GM19351 (cell line): ENCODE results near the gene ERMARD.

Experiments
- ATAC-seq: cut with Tn5 transposase; IDR thresholded peaks from one replicate; pipeline ENCODE4 v1.9.1; 2021; ENCODE audit warnings: mild to moderate bottlenecking, moderate library complexity; ENCODE audit not compliant: unreplicated experiment

ERMARD gene

DNA sequence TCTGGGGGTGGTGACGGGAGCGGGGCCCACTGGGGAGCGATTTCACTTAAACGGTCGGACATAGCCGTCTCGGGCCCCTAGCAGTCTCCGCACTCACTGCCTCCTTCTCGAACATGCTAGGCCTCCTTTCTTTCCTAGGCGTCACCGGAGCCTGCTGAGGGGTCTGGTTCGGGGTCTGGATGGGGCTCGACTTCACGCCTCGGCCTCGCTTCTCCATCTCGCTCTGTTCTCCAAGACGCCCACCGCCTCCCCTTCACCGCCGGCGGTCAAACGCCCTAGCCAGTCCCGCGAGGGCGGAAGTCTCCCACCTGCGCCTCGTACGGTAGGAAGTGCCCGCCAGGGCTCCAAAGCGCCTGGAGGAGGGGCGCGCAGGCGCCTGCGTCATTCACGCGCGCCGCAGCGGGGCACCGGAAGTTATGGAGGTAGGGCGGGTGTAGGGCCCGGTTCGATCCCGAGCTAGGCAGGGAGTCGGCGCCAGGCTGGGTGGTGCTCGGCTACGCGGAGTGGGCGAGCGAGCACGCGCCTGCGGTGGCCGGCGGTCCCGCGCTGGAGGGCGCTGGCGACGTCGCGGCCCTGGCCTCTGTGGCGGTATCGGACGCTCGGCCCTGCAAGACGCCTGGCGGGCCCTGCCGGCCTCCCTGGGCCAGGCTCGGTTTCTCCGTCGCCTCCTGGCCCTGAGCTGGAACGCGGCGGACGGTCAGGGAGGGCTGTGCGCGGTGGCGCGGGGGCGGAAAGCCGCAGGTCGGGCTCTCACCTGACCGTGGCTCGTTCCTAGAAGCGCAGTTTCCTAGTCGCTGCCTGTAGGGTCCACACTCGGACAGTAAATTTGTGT lies at the start of gene ERMARD, which contains the start of gene DYNLT2:
Gene ERMARD, plus strand, starts transcription at position 381 of the 832 bp plus-strand sequence. Its CDS starts 36 bp downstream, at position 417.
Gene DYNLT2, minus strand, starts transcription at position 331 of the 832 bp plus-strand sequence. Its CDS starts 114 bp downstream, at position 217.
- peak; percentile 93 for ATAC-seq

- ATAC-seq = peak; percentile 88
These were observed 49.2 kb upstream of the ERMARD start, which contains the start of the genes C6orf120 and WDR27 for GRCh38 chr6:169701954-169702839. C6orf120 (plus strand) TSS chr6:169702126; CDS start chr6:169702460, 334 bp downstream. WDR27 (minus strand) TSS chr6:169702029; CDS start chr6:169689005, 13,024 bp downstream.

- ATAC-seq = peak; percentile 15
These were observed 48.6 kb upstream of the ERMARD start for GRCh38 chr6:169702840-169703246.

- ATAC-seq = no peak
These were observed 43.6 kb upstream of the ERMARD start for GRCh38 chr6:169707772-169708171.

- peak; percentile 57 for ATAC-seq
These were observed 42.1 kb upstream of the ERMARD start for GRCh38 chr6:169709293-169709692.

DNA sequence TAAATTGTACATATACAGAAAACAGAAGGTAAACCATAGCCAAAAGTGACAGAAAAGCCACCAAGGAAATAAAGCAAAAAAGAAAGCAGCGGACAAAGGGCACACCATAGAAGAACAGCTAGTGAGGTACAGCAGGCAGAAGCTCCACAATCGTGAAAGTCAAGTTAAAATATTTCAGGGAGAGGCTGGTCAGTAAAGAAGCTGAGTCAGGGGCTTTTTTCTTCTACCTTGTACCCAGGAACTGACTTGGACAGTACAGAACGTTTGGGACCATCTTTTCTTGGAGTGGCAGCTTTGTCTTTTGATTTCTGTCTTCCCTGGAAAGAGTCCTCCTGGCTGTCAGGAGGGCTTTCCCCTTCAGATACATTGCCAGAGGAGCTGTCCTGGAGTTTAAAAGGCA lies 41.4 kb upstream of the ERMARD start:
- ATAC-seq = no peak

DNA sequence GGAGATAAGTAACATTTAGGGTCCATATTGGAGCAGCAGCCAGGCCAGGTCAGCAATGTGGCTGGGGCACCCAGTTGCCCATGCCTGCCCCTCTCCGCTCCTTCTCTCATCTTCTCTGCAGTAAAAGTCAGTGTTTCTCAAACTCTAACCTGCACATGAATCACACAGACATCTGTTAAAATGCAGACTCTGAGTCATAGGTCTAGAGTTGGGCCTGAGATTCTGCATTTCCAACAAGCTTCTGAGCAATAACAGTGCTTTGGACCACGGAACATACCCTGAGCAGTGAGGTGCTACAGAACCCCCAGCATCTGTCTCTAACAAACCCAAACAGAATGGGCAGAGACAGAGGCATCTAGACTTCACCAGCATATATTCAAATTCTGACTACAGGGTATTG lies 37.2 kb upstream of the ERMARD start:
- no peak for ATAC-seq

GRCh38 chr6:169714595-169714994 lies 36.8 kb upstream of the ERMARD start:
- ATAC-seq = no peak

GRCh38 chr6:169719117-169719516 lies 32.3 kb upstream of the ERMARD start:
- no peak for ATAC-seq

- ATAC-seq = no peak
These were observed 31.1 kb upstream of the ERMARD start for GRCh38 chr6:169720207-169720855.

DNA sequence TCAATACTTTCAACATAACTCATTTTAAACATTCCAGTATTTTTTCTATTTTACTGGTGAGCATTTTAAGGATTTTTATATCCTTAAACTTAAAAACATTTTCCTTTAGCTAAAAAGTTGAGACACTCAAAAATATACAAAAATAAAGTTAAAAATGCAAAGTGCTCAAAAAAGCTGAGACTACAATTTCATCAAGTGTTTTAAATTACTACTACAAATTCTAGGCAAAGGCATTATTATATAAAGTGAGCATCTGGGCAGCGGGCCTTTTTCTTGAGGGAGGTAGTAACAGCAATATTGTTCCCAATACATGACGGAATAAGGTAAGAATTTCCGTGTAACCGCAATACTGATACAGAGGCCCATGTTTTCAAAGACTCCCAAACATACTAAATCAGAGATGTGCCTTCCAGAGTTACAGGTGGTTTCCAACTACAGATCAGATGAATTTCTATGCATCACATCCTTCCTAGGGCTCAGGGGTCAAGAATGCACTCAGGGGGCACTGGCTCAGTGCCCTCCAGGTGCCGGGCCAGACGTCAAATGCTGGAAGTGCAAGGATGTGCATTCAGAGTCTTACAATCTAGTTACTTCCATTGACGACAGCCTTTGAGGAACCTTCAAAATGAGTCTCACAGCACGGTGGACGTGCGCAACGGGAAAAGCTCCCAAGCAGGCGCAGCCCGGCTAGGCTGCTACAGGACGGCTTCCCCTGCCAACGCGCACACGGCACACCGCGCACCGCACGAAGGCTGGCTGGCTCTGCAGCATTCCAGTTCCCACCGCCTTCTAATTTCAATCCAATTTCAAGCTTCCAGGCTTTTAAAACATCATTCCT lies 28.8 kb upstream of the ERMARD start:
- peak; percentile 17 for ATAC-seq

DNA sequence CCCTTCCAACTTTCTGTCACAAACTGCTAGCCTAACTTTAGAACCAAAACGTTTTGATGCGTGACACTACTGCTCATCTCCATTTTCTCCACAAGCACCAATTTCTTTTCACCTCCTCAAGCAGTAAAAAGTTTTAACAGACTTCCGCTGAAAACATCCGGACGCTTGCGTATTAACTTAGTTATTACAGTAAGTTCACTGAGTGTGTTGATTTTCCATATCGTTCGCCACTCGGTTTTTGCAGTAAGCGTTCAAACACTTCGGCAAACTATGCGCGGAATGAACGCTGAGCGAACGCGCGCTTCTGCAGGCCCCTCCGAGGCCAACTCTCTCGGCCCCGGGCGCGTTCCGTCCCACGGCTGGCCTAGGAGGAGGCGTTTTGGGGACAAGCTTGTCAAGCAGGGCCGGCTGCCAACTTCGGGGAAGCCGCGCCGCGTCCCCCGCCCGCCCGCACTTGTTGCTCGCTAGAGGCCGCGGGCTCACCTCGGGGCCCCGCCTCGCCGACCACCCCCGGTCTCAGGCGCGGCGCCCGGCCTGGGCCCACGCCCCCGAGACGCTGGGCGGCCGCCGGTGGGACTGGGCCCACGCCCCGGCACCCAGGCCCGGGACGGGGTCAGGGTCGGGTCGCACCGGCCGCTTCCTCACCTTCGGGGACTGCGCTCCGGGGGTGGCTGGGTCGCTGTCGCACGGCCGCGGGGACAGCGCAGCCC lies 28.1 kb upstream of the ERMARD start:
- peak; percentile 37 for ATAC-seq

DNA sequence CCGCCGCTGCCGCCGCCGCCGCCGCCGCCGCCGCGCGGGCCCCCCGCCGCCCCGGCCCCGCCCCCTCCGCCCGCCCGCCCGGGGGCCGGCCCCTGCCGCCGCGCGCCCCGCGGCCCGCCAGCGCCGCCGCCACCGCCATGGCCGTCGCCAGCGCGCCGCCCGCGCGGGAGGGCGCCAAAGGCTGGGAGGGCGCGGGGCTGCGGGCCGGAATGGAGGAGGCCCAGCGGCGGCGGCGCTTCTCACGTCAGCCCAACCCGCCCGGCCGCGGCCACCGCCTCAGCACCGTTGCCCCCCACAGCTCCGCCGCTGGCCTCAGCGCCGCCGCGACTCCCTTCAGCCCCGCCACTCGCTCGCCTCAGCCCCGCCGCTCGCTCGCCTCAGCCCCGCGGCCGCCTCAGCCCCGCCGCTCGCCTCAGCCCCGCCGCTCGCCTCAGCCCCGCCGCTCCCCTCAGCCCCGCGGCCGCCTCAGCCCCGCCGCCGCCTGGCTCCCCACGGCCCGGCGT lies 27.4 kb upstream of the ERMARD start:
- ATAC-seq = peak; percentile 34

DNA sequence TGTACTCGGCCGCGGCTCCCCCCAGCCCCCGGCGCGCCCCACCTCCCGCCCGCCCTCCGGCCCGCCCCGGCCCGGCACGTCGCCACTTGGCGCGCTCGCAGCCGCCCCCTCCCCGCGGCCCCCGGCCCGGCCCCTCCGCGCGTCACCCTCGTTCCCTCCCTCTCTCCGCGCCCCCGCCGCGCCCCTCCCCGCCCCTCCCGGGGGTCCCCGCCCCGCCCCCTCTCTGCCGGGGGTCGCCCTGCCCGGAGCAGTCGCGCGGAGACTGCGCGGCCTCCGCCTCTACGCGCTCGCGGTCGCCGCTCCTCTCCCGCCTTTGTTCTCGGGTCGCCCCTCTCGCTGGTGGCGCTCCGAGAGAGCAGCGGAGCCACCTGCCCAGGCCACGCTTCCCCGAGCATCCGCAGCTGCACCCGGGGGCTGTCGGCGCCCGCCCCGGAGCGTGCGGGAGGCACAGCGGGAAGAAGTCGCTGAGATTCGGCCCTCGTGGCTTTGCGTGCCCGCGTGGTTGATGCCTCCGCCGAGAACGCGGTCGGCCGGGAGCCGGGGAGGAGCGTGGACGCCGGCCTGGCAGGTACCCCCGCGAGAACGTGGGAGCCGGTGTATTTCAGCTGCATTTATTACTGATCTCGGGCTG lies 26.8 kb upstream of the ERMARD start, which contains the start of gene PHF10:
Gene PHF10, minus strand, starts transcription at position 7 of the 631 bp plus-strand sequence. CDS start 569 bp downstream, outside the sequence.
- peak; percentile 40 for ATAC-seq

- ATAC-seq = peak; percentile 21
These were observed 26.0 kb upstream of the ERMARD start for GRCh38 chr6:169725125-169726048.

DNA sequence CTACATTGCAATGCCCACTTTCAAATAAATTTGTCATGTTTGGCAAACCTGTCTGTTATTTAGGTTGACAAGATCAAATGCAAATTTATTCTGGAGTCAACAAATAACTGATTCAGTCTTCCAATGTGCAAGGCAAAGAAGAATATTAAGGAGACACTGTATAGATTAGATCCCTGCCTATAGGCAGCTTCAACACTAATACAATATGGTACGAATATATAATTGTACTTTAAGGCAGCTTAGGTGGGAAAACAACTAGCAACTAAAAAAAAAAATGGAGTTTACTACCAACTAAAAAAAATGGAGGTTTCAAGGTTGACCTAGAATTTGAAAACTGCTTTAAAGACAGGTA lies 25.4 kb upstream of the ERMARD start:
- no peak for ATAC-seq

DNA sequence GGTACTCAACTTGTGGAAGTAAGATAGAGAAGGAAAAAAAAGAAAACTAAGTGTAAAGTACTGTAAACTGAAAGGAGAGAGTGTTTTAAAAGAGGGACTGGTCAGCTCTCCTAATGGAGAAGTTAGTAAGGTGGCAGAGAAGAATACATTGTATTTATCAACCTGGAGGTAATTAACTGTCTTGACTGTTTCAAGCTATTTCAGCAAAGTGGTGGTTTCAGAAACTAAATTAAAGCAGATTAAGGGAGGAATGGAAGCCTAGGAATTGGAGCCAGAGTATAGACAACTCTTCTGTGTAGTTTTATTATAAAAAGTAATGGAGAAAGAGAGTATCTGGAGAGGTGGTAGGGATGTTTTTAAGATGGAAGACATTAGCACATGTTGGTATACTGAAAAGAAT lies 24.5 kb upstream of the ERMARD start:
- ATAC-seq = no peak

- ATAC-seq = no peak
These were observed 21.5 kb upstream of the ERMARD start for GRCh38 chr6:169729961-169730360.
